Activated CD4-positive, CD25-positive, alpha-beta regulatory T cell treated with anti-CD3 and anti-CD28 coated beads, Interleukin-2, amount 50 U/mL, for 72 hours (primary cell): ENCODE data around the gene CD101.
"Not testable (repeated sequence)": the region's sequence is repeated elsewhere in the genome, so short reads cannot be mapped to it uniquely, and the experiment has no call there.

Experiments used
- DNase-seq: peaks from one replicate; pipeline ENCODE4 v3.0.0; 2021

The CD101 gene, protein sequence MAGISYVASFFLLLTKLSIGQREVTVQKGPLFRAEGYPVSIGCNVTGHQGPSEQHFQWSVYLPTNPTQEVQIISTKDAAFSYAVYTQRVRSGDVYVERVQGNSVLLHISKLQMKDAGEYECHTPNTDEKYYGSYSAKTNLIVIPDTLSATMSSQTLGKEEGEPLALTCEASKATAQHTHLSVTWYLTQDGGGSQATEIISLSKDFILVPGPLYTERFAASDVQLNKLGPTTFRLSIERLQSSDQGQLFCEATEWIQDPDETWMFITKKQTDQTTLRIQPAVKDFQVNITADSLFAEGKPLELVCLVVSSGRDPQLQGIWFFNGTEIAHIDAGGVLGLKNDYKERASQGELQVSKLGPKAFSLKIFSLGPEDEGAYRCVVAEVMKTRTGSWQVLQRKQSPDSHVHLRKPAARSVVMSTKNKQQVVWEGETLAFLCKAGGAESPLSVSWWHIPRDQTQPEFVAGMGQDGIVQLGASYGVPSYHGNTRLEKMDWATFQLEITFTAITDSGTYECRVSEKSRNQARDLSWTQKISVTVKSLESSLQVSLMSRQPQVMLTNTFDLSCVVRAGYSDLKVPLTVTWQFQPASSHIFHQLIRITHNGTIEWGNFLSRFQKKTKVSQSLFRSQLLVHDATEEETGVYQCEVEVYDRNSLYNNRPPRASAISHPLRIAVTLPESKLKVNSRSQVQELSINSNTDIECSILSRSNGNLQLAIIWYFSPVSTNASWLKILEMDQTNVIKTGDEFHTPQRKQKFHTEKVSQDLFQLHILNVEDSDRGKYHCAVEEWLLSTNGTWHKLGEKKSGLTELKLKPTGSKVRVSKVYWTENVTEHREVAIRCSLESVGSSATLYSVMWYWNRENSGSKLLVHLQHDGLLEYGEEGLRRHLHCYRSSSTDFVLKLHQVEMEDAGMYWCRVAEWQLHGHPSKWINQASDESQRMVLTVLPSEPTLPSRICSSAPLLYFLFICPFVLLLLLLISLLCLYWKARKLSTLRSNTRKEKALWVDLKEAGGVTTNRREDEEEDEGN

DNA sequence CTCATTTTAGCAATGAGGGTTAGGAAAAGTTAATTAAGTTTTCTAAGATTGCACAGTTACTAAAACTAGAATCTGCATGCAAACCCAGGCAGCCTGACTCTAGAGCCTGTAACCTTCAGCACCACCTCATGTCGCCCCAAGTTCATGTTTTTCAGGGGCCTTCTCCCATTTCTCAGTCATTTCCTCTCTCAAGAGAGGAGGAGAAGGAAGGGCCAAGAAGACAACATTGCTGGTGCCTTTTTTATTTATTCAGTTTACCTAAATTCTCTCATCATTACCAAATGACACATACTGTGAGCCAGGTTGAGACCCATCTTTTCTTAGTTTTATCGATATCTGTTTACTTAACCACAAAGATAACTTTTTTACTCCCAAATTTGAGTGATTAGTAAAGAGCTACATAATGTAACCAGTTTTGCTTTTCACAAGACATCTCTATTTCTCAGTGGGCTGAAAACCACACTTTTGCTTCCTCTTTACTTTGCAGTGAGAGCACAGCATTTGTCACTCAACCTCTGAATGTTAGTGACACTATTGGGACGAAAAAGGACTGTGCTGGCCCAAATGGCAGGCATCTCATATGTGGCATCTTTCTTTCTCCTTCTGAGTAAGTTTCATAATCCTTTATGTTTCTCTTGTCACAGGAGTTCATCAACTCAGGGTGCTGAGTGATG is at the start of gene CD101:
Gene CD101 (plus strand): TSS at position 507 of the 674 bp plus-strand sequence. CDS start 58 bp downstream, at position 565.
- DNase-seq = no peak

DNA sequence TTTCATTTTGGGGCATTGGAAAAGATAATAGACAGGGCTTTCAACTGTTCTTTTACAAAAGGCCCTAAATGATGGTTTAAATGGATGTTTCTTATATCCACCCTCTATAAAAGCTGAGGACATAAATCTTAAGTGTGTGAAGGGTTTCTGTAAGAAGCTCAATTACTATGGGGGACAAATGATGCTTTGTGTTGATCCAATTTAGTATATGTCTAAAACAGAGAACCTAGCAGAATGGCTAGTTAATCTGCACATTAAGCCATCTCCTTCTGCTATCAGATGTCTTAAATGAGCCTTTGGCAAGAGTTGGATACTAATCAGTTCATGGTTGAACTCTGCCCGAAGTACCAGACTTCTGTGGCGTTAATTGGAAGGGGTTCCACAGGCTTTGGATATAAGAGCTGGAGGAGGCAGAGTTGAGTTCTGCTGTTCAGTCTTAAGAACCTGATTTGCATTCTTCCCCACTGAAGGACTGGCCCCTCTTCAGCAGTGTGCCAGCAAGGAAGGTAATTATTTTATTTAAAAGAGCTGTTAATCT is 48.8 kb upstream of the CD101 start:
- DNase-seq = no peak

DNA sequence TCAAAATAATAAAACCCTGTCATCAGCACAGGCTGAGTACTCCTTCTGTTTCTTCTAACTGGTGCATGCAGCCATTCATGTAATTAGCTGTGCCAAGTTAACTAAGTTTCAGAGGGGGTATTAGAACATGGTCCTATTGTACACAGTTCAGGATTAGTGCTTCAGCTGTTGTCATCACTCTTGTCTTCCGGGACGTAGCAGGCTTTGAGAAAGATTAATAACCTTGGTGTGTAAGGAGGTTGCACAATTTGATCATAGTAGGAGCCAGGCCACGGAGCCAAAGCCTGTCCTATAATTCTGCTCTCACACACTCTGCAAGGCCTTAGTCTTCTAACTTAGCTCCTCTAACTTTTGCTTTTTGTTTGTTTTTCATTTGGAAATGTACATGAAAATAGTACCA is 47.1 kb upstream of the CD101 start:
- no peak for DNase-seq

DNA sequence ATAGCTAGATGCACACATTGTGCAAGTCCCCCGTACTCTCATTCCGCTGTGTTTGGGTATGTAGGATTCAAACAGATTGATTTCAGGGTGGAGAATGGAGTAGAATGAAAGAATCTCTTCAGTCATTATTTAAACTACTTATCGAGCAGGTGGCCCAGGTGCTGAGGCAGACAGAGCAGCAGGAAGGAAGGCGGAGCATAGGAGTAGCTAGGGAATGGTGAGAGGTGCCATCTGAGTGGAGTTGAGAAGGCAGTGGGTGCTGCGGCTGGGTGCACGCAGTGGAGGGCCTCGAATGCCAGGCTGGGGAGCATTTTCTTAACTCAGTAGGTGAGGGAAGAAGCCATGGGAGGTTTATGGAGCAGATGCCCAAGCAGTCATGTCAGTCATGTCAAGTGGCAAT is 45.2 kb upstream of the CD101 start:
- no peak for DNase-seq

DNA sequence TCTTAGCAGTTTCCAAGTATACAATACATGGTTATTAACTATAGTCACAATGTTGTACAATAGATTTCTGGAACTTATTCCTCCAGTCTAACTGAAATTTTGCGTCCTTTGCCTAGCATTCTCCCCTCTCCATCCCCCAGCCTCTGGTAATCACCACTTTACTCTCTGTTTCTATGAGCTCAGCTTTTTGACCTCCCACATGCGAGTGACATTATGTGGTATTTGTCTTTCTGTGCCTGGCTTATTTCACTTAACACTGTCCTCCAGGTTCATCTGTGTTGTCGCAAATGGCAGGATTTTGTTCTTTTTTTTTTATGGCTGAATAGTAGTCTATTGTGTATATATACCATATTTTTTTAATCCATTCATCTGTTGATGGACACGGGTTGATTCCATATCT is 43.9 kb upstream of the CD101 start:
- no peak for DNase-seq

DNA sequence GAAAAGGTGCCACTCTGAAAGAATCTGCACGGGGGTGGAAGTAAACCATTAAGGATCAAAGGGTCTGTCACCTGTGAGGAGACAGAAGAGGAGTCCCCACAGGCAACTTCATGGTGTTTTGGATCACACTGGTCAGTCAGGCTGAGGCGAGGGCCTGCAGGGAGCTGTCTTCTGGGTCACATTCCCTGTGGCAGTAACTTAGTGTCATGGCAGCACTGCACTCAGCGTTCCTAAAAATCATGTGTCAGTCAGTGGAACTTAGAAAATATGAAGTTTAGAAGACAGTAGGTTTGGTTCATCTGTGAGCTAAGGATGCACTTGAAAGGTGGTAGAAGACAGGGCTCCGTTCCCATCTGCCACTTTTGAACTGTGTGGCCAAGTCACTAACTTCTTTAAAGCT is 43.5 kb upstream of the CD101 start:
- DNase-seq = no peak

DNA sequence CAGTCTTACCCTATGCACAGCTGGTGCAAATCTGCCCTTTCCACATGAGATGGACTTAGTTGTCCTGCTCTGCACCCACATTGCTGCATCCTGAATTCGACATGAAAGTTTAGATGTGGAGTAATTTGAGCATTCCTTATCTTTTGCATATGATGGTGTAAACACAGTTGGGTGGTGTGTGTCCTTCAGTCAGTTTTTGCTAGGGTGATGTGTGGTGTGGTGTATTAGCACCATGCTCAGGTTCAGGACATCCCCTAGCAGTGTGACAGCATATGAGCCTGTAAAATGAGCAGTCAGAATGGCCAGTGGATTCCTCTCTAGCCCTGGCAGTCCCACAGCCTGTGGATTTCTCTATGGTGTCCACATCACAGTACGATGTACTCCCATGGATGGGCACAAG is 42.6 kb upstream of the CD101 start:
- no peak for DNase-seq

DNA sequence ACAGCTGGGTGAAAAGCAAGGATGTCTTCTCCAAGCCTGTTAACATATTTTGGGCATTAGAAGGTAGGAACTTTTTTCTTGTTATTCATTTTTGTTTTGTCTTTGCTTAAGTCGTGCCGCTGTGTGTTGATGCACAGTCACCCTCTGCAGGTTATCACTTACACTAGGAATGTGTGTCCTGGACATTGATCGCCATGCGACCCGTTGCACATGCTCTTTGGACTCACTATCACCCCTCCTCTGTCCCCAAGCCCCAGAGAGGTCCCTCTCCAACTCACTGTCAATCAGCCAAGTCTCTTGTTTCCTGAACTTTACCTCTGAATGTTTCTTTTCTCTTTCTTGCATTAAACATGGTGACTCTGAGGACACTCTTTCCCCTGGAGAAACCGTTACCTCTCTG is 40.0 kb upstream of the CD101 start:
- DNase-seq = no peak

DNA sequence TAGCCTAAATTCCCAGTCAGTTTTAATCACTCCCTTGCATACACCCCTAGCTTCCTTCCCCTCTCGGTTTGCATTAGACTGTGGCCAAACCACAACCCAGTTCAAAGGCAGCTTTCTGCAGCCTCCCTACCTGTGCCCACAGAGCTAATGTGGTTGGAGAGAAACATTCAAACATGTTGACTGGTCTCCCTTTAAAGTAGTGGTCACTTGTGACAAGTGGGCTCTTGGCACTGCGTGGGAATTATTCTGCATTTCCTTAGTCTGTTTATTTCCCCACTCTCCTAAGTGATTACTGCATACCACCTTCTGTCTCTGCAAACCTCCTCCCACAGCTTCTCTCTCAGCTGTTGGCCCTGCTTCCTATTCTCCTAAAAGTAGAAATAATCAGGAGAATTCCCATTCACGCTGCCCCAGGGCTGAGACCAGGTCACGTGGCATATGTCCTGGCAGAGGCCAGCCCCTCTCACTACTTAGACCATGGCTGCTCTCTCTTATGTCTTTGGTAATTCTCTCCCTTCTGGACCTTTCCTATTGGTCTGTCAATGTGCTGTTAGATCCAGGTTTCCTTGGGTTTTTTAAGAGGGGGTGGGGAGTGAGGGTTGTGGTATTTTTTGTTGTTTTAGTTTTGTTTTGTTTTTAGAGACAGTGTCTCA is 38.4 kb upstream of the CD101 start:
- no peak for DNase-seq

DNA sequence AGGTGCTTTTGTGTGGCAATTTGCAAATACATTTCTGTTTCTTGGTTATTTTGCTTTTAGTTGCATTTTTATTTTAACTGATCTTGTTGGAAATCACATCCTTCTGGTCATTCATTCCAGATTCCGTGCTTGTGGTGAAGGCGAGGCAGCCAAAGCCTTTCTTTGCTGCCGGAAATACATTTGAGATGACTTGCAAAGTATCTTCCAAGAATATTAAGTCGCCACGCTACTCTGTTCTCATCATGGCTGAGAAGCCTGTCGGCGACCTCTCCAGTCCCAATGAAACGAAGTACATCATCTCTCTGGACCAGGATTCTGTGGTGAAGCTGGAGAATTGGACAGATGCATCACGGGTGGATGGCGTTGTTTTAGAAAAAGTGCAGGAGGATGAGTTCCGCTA is 34.8 kb upstream of the CD101 start:
- no peak for DNase-seq

DNA sequence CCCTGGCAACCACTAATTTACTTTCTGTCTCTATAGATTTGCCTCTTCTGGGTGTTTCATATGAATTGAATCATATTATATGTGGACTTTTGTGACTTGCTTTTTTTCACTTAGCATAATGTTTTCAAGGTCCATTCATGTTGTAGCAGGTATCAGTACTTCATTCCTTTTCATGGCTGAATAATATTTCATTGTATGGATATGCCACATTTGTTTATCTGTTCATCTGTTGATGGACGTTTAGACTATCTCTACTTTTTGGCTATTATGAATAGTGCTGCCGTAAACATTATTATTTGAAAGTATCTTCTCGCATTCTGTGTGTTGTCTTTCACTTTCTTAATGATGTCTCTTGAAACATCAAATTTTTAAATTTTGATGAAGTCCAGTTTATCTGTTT is 32.8 kb upstream of the CD101 start:
- no peak for DNase-seq

DNA sequence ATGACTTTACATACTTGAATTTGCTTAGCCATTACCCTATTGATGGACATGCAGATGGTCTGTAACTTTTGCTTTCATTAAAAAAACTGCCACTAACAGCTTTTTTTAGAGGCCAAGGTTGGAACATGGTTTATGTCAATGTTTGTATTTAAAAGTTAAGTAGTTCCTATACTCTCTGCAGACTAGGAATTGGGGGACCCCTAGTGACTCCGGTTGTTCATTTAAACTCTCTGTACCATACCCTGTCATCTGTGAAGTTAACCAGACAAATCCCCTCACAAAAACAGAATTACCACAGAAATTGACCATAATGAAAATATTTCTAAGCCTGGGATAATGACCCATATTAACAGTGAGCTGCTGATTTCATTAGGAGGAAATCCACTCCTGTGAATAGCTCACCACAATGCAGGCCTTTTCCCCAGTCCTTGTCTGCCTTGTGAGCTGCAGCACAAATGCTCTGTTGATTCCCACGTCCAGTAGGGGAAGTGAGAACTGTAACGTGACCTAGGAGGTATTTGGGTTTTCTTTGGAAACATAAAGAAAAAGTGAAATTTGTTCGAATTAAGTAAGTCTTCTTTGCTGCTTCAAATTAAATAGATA is 30.2 kb upstream of the CD101 start:
- no peak for DNase-seq

DNA sequence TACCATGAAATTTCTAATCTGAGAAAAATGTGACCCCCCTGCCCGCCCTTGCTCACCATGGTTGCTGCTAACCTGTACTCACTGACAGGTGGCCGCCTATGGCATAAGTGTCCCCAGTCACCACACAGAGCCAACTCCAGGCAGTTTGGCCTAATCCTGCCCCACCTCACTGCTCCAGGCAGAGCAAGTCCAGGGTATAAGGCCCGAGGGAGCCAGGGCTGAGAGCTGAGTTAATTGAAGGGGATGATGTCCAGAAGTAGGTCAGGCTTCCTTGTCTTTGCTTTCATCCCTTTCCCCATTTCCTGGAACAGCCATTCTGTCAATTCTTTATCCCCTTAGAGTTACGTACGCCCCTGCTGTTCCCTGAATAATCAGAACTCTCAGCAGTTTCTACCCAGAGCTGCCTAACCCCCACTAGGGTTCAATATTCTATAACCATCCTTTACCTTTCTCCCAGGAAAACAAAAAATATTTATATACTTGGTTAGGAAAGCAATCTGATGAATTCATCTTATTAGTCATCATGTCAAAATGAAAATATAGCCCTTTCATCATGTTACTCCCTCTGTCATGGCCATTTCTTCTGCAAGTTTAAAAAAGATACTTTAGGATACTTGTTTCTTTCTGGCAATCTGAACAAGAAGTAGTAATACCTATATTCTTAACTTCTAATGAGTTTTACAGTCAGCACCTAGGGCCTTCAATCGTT is 29.4 kb upstream of the CD101 start:
- DNase-seq = no peak

DNA sequence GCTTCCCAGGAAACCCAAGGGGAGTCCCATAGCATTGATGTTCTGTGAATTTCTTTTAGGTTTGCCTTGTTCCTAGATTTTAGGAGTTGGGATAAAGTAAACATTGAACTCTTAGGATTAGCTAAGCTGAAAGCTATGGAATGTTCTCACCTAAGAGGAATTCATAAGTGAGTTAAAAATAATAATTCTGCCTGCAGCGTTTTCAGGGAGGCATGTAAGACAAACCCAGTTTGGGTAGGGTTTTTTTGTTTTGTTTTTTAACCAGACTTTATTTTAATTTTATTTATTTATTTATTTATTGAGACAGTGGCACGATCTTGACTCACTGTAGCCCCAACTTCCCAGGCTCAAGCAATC is 28.9 kb upstream of the CD101 start:
- DNase-seq = no peak

DNA sequence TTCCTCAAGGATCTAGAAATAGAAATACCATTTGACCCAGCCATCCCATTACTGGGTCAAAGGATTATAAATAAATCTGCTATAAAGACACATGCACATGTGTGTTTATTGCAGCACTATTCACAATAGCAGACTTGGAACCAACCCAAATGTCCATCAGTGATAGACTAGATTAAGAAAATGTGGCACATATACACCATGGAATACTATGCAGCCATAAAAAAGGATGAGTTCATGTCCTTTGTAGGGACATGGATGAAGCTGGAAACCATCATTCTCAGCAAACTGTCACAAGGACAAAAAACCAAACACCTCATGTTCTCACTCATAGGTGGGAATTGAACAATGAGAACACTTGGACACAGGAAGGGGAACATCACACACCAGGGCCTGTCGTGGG is 21.3 kb upstream of the CD101 start:
- not testable (repeated sequence) for DNase-seq

DNA sequence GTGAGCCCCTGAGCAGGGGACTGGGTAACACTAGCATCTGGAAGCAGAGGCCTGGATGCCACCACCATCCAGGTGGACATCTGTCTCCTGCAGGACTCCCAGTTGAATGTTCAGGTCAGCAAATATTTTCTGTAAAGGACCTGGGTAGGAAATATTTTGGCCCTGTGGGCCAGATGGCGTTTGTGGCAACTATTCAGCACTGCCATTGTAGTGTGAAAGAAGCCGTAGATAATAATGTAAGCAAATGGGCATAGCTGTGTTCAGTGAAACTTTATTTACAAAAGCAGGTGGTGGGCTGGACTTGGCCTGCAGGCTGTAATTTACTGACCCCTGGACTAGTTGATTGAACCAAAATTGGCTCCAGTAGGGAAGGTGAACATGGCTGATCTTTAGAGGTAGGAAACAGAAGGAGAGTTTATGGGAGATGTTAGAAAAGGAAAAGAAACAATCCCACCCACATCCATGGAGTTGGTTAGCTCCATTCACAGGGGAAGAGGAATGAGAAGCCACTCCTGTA is 20.0 kb upstream of the CD101 start:
- DNase-seq = no peak

DNA sequence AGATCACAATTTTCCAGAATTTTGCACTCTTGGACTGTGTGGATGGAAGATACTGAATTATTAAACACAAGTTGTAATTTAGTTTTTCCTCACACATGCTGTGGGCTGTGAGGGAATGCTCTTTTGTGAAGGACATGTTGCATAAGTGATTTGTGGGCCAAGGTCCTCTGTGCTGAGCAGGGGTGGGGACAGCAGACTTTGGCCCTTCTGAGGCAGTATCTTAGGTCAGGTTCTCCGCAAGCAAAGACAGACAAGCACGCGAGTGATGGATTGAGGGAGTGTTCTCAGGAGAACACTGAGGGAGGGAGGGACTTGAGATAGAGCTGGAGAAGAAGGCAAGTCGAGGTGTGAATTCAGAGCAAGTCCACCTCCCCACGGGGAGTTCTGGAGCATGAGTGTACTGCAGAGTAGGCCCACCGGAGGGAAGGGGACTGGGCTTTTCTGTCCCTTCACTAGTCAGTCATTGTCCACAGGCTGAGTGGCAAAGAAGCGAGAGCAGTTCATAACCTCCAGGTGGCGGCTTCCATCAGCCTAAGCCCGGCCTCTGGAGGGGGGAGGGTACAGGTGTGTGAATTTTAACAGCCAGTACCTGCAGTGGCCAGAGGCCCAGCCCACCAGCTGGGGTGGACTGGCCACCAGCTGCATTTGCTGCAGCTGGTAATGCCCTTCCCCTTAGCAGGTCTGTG is 19.1 kb upstream of the CD101 start:
- DNase-seq = no peak

DNA sequence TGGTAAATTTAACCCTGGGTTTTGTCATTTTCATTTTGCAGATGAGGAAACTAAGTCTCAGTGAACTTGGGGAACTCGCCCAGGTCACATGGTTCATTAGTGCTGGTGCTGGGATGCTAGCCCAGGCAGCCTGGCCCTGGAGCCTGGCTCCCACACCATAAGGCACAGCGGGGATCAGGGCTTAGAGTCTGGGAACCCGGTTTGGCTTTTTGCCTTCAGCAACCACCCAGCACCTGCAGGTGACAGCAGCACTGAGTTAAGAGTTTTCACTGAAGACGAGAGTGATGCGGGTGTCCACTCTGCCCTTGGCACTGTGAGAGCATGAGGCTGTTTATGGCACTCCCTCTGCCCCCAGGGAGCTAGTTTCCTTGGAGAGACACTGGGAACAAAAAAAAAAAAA is 18.4 kb upstream of the CD101 start:
- no peak for DNase-seq

DNA sequence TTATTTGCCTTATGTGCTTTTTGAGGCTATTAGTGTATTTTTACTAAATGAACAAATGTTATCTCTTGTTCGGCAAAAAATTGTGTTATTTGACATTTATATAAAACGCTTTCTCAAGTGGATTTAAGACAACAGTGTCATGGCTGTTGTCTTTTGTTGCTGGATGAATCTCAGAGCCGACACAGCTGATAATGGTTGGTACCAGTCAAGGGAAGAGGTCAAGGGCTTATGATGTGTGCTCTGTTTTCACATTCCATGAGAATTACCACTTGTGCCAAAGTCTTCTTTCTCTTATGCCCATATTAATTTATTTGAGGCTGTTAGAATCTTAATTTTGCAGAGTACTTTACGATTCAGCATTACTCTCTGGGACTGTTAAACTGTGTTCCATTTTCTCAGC is 17.9 kb upstream of the CD101 start:
- no peak for DNase-seq

DNA sequence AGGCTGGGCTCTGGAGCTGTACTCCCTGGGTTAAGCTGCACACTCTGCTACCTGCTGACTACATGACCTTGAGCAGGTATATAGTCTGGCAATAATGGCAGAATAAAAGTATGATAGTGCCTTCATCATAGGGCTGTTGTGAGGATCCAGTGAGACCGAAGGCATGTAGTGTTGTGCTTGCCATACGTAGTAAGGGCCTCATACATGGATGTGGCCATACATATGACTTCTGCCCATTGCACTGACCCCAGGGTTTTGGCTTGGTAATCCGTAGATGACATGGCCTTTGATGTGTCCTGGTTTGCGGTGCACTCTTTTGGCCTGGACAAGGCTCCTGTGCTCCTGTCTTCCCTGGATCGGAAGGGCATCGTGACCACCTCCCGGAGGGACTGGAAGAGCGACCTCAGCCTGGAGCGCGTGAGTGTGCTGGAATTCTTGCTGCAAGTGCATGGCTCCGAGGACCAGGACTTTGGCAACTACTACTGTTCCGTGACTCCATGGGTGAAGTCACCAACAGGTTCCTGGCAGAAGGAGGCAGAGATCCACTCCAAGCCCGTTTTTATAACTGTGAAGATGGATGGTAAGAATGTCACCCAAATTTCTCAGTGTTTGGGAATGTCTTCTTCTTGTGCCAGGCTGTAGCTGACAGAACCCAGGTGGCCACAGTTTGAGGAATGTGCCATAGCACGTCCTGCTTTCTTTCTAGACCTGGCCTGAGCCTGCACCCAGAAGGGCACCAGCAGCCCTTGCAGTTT is 17.0 kb upstream of the CD101 start:
- DNase-seq = no peak
